ENCODE data around the gene DISC1.

DISC1 gene

GRCh38 chr1:231921646-231922345 lies 295.2 kb downstream of the DISC1 start:
- no peak for DNase-seq (ENCODE audit: low read depth in 3 of 3, low spot score in 1 of 3)

GRCh38 chr1:231923491-231924041 lies 297.0 kb downstream of the DISC1 start:
- no peak for DNase-seq (ENCODE audit: low read depth in 3 of 3, low spot score in 1 of 3)

GRCh38 chr1:231924180-231924579 lies 297.6 kb downstream of the DISC1 start:
- no peak for DNase-seq (ENCODE audit: low read depth in 3 of 3, low spot score in 1 of 3)

- no peak for DNase-seq (ENCODE audit: low read depth in 3 of 3, low spot score in 1 of 3)
Observed at GRCh38 chr1:231925864-231926263, 299.3 kb downstream of the DISC1 start.

GRCh38 chr1:231926340-231926739 lies 299.8 kb downstream of the DISC1 start:
- no peak for DNase-seq (ENCODE audit: low read depth in 3 of 3, low spot score in 1 of 3)

GRCh38 chr1:231926933-231927332 lies 300.3 kb downstream of the DISC1 start:
- DNase-seq (ENCODE audit: low read depth in 3 of 3, low spot score in 1 of 3): no peak

GRCh38 chr1:231927431-231927830 lies 300.8 kb downstream of the DISC1 start:
- no peak for DNase-seq (ENCODE audit: low read depth in 3 of 3, low spot score in 1 of 3)

GRCh38 chr1:231929311-231929710 lies 302.7 kb downstream of the DISC1 start:
- no peak for DNase-seq (ENCODE audit: low read depth in 3 of 3, low spot score in 1 of 3)

- DNase-seq (ENCODE audit: low read depth in 3 of 3, low spot score in 1 of 3): no peak
Observed at GRCh38 chr1:231930257-231930947, 303.8 kb downstream of the DISC1 start.

GRCh38 chr1:231931146-231931545 lies 304.6 kb downstream of the DISC1 start:
- no peak for DNase-seq (ENCODE audit: low read depth in 3 of 3, low spot score in 1 of 3)

GRCh38 chr1:231931846-231932454 lies 305.4 kb downstream of the DISC1 start:
- peak in 1 of 3 donors; percentile 19 for DNase-seq (ENCODE audit: low read depth in 3 of 3, low spot score in 1 of 3)

GRCh38 chr1:231933711-231934626 lies 307.4 kb downstream of the DISC1 start:
- no peak for DNase-seq (ENCODE audit: low read depth in 3 of 3, low spot score in 1 of 3)

GRCh38 chr1:231934797-231935196 lies 308.2 kb downstream of the DISC1 start:
- no peak for DNase-seq (ENCODE audit: low read depth in 3 of 3, low spot score in 1 of 3)

- no peak for DNase-seq (ENCODE audit: low read depth in 3 of 3, low spot score in 1 of 3)
Observed at GRCh38 chr1:231935856-231936255, 309.3 kb downstream of the DISC1 start.

GRCh38 chr1:231936983-231937775 lies 310.6 kb downstream of the DISC1 start:
- DNase-seq (ENCODE audit: low read depth in 3 of 3, low spot score in 1 of 3): no peak

GRCh38 chr1:231938211-231938610 lies 311.6 kb downstream of the DISC1 start:
- no peak for DNase-seq (ENCODE audit: low read depth in 3 of 3, low spot score in 1 of 3)

- no peak for DNase-seq (ENCODE audit: low read depth in 3 of 3, low spot score in 1 of 3)
Observed at GRCh38 chr1:231938711-231939110, 312.1 kb downstream of the DISC1 start.

GRCh38 chr1:231939118-231939517 lies 312.5 kb downstream of the DISC1 start:
- no peak for DNase-seq (ENCODE audit: low read depth in 3 of 3, low spot score in 1 of 3)

- DNase-seq (ENCODE audit: low read depth in 3 of 3, low spot score in 1 of 3): no peak
Observed at GRCh38 chr1:231940116-231940515, 313.5 kb downstream of the DISC1 start.

GRCh38 chr1:231940701-231941100 lies 314.1 kb downstream of the DISC1 start:
- no peak for DNase-seq (ENCODE audit: low read depth in 3 of 3, low spot score in 1 of 3)
